Natural killer cell (primary cell): ENCODE data around the gene SMG6. TPM values are rescaled to one million over a fixed set of nuclear protein-coding genes. Genes with fewer than 3 reads are reported as not detected.
A peak's percentile ranks its signal among the peaks of the same experiment; 100 is the strongest.

Experiments
- ATAC-seq, 3 donors: fragments of 150-1000 bp in 2 of 3; fragments of 200-7000 bp in 1 of 3; cut with Tn5 transposase; 1 replicate in 1 of 3; 2 replicates in 2 of 3; pipeline ENCODE4 v1.10.0; 2021; ENCODE audit warnings: mild to moderate bottlenecking in 2 of 3, moderate library complexity in 2 of 3
- DNase-seq, 2 donors: peaks; one replicate each; pipeline versions ENCODE4 v3.0.0 to v3.0.0-alpha.2; 2013 to 2021; ENCODE audit warnings: mixed read lengths in 1 of 2
- H3K27ac ChIP-seq: one replicate; pipeline ENCODE4 v1.5.1; 2013; ENCODE audit warnings: mild to moderate bottlenecking, low read length
- H3K27me3 ChIP-seq: one replicate; pipeline ENCODE4 v1.6.1; 2013; ENCODE audit warnings: low read length; ENCODE audit not compliant: control insufficient read depth, insufficient read depth
- H3K36me3 ChIP-seq: one replicate; pipeline ENCODE4 v1.6.1; 2013; ENCODE audit warnings: low read length; ENCODE audit not compliant: control insufficient read depth, insufficient read depth
- H3K4me1 ChIP-seq: one replicate; pipeline ENCODE4 v1.6.1; 2013; ENCODE audit warnings: low read length; ENCODE audit not compliant: control insufficient read depth, insufficient read depth
- H3K4me3 ChIP-seq: one replicate; pipeline ENCODE4 v1.5.1; 2013; ENCODE audit warnings: low read length
- H3K9me3 ChIP-seq: one replicate; pipeline ENCODE4 v1.6.1; 2013; ENCODE audit warnings: low read length; ENCODE audit not compliant: control insufficient read depth, insufficient read depth
- H3K27ac Mint-ChIP-seq, 2 donors: one replicate each; pipeline ENCODE4 v1.8.0; 2022; ENCODE audit warnings: mild to moderate bottlenecking in 2 of 2, mixed read lengths in 2 of 2, moderate library complexity in 1 of 2
- H3K27me3 Mint-ChIP-seq, 2 donors: one replicate each; pipeline ENCODE4 v1.8.0; 2022; ENCODE audit warnings: low read depth in 2 of 2, mixed read lengths in 2 of 2
- H3K36me3 Mint-ChIP-seq: one replicate; pipeline ENCODE4 v1.8.0; 2022; ENCODE audit warnings: mixed read lengths
- H3K4me1 Mint-ChIP-seq, 2 donors: one replicate each; pipeline ENCODE4 v1.8.0; 2022; ENCODE audit warnings: mixed read lengths in 2 of 2
- H3K4me3 Mint-ChIP-seq: one replicate; pipeline ENCODE4 v1.8.0; 2022; ENCODE audit warnings: mild to moderate bottlenecking, moderate library complexity, mixed read lengths
- H3K9me3 Mint-ChIP-seq, 2 donors: one replicate each; pipeline ENCODE4 v1.8.0; 2022; ENCODE audit warnings: mixed read lengths in 2 of 2
- WGBS: methylation state at CpG from one replicate; pipeline ENCODE4 v1.1.7; 2013; ENCODE audit warnings: missing lambda C conversion rate; ENCODE audit not compliant: insufficient coverage; 5-methylcytosine and 5-hydroxymethylcytosine counted together
- intact Hi-C: fragments of 100-400 bp; cut with micrococcal nuclease; formaldehyde crosslinking; loops from one replicate; pipeline ENCODE4 v1.14.2; 2022
- total RNA-seq, 4 donors: library from RNA; stranded (reverse); fragments of 120-200 nt in 1 of 4; gene quantifications; one replicate each; pipeline versions ENCODE4 v1.2.3 to v1.2.4, GENCODE V29; 2013 to 2022
- TF ChIP-seq, protein P1 (sequence below): fragments of 200-600 bp; IDR thresholded peaks from one replicate; pipeline ENCODE4 v1.8.0; 2022; ENCODE audit warnings: antibody characterized with exemption

The SMG6 gene
- total RNA-seq, 3 donors from 2014 or later (not counting 1 experiment from before 2014, with no cell fraction given), result 41.6 to 49.4 (median 48.2) TPM

DNA sequence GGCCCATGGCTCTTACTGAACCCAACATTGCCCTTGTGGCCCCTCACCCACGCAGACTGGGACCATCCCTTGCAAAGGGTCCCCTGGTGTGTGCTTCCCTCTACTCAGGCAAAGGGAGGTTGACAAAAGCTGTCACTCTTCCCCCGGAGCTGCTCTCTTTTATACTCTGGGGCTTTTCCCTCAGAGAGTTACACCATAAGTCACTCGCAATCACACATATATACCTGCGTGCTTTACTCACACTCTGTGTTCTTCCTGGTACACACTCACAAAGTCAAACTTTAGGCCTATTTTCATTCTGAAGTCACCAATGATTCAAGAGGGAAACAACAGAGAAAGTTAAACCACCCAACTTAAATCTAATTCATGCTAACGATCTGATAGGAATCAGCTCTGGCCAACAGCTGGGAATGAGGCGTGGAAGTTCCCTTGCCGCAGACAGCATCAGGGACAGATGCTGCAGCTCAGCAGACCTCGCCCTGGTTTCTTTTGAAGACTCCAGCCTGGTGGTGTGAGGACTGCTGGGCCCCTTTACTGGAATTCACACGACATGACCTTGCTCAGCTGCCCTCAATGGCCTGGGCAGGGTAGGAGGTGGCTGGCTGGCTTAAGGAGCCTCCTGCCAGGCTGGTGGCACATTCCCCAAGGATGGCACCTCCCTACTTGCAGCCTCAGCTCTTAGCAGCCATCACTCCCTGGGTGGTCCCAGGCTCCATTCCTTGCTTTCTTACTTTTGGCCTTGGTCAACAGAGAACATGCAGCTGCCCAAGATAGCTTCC is 221.4 kb downstream of the SMG6 start:
- no peaks in the 10 kb centered on the region for H3K9me3 ChIP-seq
- intact Hi-C loops, result no loop called here
- ATAC-seq, result no peak
- no peak for DNase-seq
- WGBS, result 79% methylated on average over 9 of the region's 9 CpGs
- Mint-ChIP-seq H3K27ac (peak overlapping the region; percentile 72 to 88), H3K9me3 (no peaks in the 10 kb centered on the region), H3K4me1 (peaks cover 44 to 55% of the 10 kb centered on the region in 2 donors), H3K36me3 (no peaks in the 10 kb centered on the region), H3K4me3 (peak overlapping the region; percentile 30), H3K27me3 (no peaks in the 10 kb centered on the region)
- H3K36me3 ChIP-seq, result peaks cover 32% of the 10 kb centered on the region
- H3K27me3 ChIP-seq, result no peaks in the 10 kb centered on the region
- no peak overlapping the region for H3K27ac ChIP-seq
- TF ChIP-seq, protein P1, sequence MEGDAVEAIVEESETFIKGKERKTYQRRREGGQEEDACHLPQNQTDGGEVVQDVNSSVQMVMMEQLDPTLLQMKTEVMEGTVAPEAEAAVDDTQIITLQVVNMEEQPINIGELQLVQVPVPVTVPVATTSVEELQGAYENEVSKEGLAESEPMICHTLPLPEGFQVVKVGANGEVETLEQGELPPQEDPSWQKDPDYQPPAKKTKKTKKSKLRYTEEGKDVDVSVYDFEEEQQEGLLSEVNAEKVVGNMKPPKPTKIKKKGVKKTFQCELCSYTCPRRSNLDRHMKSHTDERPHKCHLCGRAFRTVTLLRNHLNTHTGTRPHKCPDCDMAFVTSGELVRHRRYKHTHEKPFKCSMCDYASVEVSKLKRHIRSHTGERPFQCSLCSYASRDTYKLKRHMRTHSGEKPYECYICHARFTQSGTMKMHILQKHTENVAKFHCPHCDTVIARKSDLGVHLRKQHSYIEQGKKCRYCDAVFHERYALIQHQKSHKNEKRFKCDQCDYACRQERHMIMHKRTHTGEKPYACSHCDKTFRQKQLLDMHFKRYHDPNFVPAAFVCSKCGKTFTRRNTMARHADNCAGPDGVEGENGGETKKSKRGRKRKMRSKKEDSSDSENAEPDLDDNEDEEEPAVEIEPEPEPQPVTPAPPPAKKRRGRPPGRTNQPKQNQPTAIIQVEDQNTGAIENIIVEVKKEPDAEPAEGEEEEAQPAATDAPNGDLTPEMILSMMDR, result no peak
- H3K4me1 ChIP-seq, result peaks cover 45% of the 10 kb centered on the region
- no peak overlapping the region for H3K4me3 ChIP-seq

DNA sequence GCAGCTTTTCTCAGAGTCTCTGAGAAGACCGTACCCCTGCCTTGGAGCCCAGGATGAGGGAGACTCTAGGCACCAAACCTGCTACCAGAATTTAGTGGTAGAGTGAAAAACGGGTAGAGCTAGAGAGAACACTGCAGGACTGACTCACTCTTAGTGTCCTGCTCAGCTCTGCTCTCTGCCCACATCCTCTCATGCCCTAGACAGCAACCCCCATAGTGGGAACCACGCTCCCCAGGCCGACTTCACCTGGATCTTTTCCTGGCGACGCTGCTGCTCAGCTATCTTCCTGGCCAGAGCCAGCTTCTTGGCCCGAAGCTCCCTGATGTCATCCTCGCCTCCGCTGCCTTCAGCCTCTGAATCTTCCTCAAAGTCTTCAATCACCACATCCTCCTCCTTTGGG is 222.0 kb downstream of the SMG6 start:
- Histone ChIP-seq H3K27ac (no peak overlapping the region), H3K4me1 (peaks cover 41% of the 10 kb centered on the region), H3K4me3 (no peak overlapping the region), H3K27me3 (no peaks in the 10 kb centered on the region), H3K9me3 (no peaks in the 10 kb centered on the region), H3K36me3 (peaks cover 33% of the 10 kb centered on the region)
- Mint-ChIP-seq H3K36me3 (no peaks in the 10 kb centered on the region), H3K27ac (peak overlapping the region; percentile 72 to 88), H3K9me3 (no peaks in the 10 kb centered on the region), H3K27me3 (no peaks in the 10 kb centered on the region), H3K4me3 (peak overlapping the region; percentile 10), H3K4me1 (peaks cover 38 to 51% of the 10 kb centered on the region in 2 donors)
- intact Hi-C loops, result no loop called here
- WGBS, result 57% methylated on average over 9 of the region's 9 CpGs
- TF ChIP-seq, protein P1, result no peak
- ATAC-seq (peak; percentile 47 to 66 (median 56)), DNase-seq (no peak)

DNA sequence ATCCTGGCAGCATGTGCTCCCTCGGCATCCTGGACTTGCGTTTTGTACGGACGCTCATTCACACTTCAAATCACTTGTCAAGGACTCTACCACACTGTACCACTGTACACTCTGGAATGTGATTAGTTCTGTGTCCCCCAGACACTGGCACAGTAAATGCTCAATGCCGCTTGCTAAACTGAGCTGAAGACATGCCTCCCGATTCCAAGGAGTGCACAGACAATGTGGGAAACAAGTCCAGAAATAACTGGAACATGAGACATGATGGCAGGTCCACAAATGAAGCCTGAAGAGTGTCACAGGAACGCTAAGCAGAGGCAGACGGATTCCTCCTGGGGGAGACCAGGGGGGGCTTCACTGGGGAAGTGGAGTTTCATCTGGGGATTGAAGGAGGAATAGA is 226.5 kb downstream of the SMG6 start:
- 97% methylated on average over 8 of the region's 8 CpGs for WGBS
- Histone ChIP-seq H3K4me3 (no peak overlapping the region), H3K36me3 (peaks cover 23% of the 10 kb centered on the region), H3K9me3 (no peaks in the 10 kb centered on the region), H3K27ac (no peak overlapping the region), H3K4me1 (peaks cover 35% of the 10 kb centered on the region), H3K27me3 (no peaks in the 10 kb centered on the region)
- no peaks in the 10 kb centered on the region for H3K36me3 Mint-ChIP-seq
- H3K4me3 Mint-ChIP-seq, result no peak overlapping the region
- H3K4me1 Mint-ChIP-seq, result peaks cover 21 to 31% of the 10 kb centered on the region in 2 donors
- H3K27me3 Mint-ChIP-seq, result no peaks in the 10 kb centered on the region
- DNase-seq, result no peak
- ATAC-seq, result no peak
- intact Hi-C loops, result no loop called here
- TF ChIP-seq, protein P1, result no peak
- no peak overlapping the region for H3K27ac Mint-ChIP-seq
- H3K9me3 Mint-ChIP-seq, result no peaks in the 10 kb centered on the region
